CD14-positive monocyte (primary cell): ENCODE measurements around the gene ZSCAN26. TPM values are rescaled to one million over a fixed set of nuclear protein-coding genes. Genes with fewer than 3 reads are reported as not detected.

Experiments used
- DNase-seq, 3 donors: peaks; one replicate each; pipeline ENCODE4 v3.0.0-alpha.2; 2011 to 2022
- H2AFZ ChIP-seq: 2 replicates; pipeline ENCODE4 v1.6.0; 2012; ENCODE audit warnings: mild to moderate bottlenecking, low read depth, low read length, inconsistent platforms; ENCODE audit not compliant: insufficient read depth, poor library complexity, severe bottlenecking
- H3K27ac ChIP-seq, 2 donors: 1 replicate in 1 of 2; 2 replicates in 1 of 2; pipeline ENCODE4 v1.5.1; 2012 to 2013; ENCODE audit warnings: low read length in 2 of 2, control low read depth in 1 of 2, inconsistent platforms in 1 of 2, low read depth in 1 of 2, mild to moderate bottlenecking in 1 of 2
- H3K27me3 ChIP-seq, 2 donors: one replicate each; pipeline versions ENCODE4 v1.6.0 to v1.6.1; 2011 to 2013; ENCODE audit warnings: low read length in 2 of 2; ENCODE audit not compliant: control insufficient read depth in 2 of 2, insufficient read depth in 2 of 2
- H3K36me3 ChIP-seq, 2 donors: replicated peaks in 1 of 2; 1 replicate in 1 of 2; 2 replicates in 1 of 2; pipeline versions ENCODE4 v1.5.1 to v1.6.1; 2012 to 2013; ENCODE audit warnings: low read length in 2 of 2, control low read depth in 1 of 2, inconsistent platforms in 1 of 2, mild to moderate bottlenecking in 1 of 2; ENCODE audit not compliant: insufficient read depth in 2 of 2, control insufficient read depth in 1 of 2
- H3K4me1 ChIP-seq, 2 donors: 1 replicate in 1 of 2; 2 replicates in 1 of 2; pipeline versions ENCODE4 v1.5.1 to v1.6.1; 2012 to 2013; ENCODE audit warnings: low read length in 2 of 2, control low read depth in 1 of 2, inconsistent platforms in 1 of 2, mild to moderate bottlenecking in 1 of 2, moderate library complexity in 1 of 2; ENCODE audit not compliant: insufficient read depth in 2 of 2, control insufficient read depth in 1 of 2
- H3K4me2 ChIP-seq: replicated peaks from 2 replicates; pipeline ENCODE3; 2012; ENCODE audit warnings: low read length, moderate library complexity, mild to moderate bottlenecking; ENCODE audit not compliant: poor library complexity, severe bottlenecking; ENCODE audit errors: extremely low read depth
- H3K4me3 ChIP-seq, 3 experiments: fragments of 200-600 bp in 1 of 3; sonication (generic) in 1 of 3; replicated peaks in 1 of 3; 1 replicate in 2 of 3; 2 replicates in 1 of 3; pipeline ENCODE4 v1.5.1; 2011 to 2013; ENCODE audit warnings: low read length in 3 of 3, mild to moderate bottlenecking in 3 of 3, control low read depth in 2 of 3, low read depth in 2 of 3, inconsistent platforms in 1 of 3, moderate library complexity in 1 of 3
- H3K79me2 ChIP-seq: 2 replicates; pipeline ENCODE4 v1.6.0; 2012; ENCODE audit warnings: mild to moderate bottlenecking, control low read depth, inconsistent platforms, low read length, moderate library complexity; ENCODE audit not compliant: insufficient read depth
- H3K9ac ChIP-seq: 2 replicates; pipeline ENCODE4 v1.6.0; 2017; ENCODE audit warnings: low read length, mild to moderate bottlenecking; ENCODE audit not compliant: insufficient read depth, poor library complexity, severe bottlenecking
- H3K9me3 ChIP-seq, 2 donors: replicated peaks in 1 of 2; 1 replicate in 1 of 2; 2 replicates in 1 of 2; pipeline versions ENCODE4 v1.5.1 to v1.6.1; 2012 to 2013; ENCODE audit warnings: low read length in 2 of 2, control low read depth in 1 of 2; ENCODE audit not compliant: control insufficient read depth in 1 of 2, insufficient read depth in 1 of 2
- H4K20me1 ChIP-seq: 2 replicates; pipeline ENCODE4 v1.6.0; 2012; ENCODE audit warnings: mild to moderate bottlenecking, low read length, control low read depth, moderate library complexity; ENCODE audit not compliant: insufficient read depth
- H3K27ac Mint-ChIP-seq, 7 donors: one replicate each; pipeline ENCODE4 v1.8.0; 2020; ENCODE audit warnings: mild to moderate bottlenecking in 7 of 7, mixed read lengths in 7 of 7, moderate library complexity in 6 of 7, inconsistent platforms in 2 of 7
- H3K27me3 Mint-ChIP-seq, 3 donors: one replicate each; pipeline ENCODE4 v1.8.0; 2021 to 2022; ENCODE audit warnings: low read depth in 3 of 3, mild to moderate bottlenecking in 3 of 3, mixed read lengths in 3 of 3, moderate library complexity in 3 of 3, inconsistent platforms in 1 of 3
- H3K36me3 Mint-ChIP-seq, 2 donors: one replicate each; pipeline ENCODE4 v1.8.0; 2020; ENCODE audit warnings: mixed read lengths in 2 of 2, inconsistent platforms in 1 of 2, mild to moderate bottlenecking in 1 of 2
- H3K4me1 Mint-ChIP-seq: one replicate; pipeline ENCODE4 v1.8.0; 2020; ENCODE audit warnings: mild to moderate bottlenecking, mixed read lengths
- H3K4me3 Mint-ChIP-seq, 2 donors: one replicate each; pipeline ENCODE4 v1.8.0; 2020; ENCODE audit warnings: mild to moderate bottlenecking in 2 of 2, mixed read lengths in 2 of 2, moderate library complexity in 1 of 2
- H3K9me3 Mint-ChIP-seq, 7 donors: one replicate each; pipeline ENCODE4 v1.8.0; 2020 to 2022; ENCODE audit warnings: mixed read lengths in 7 of 7, mild to moderate bottlenecking in 6 of 7, moderate library complexity in 6 of 7, inconsistent platforms in 2 of 7
- CTCF ChIP-seq: fragments of 200-600 bp; IDR thresholded peaks from one replicate; pipeline ENCODE4 v1.8.0; 2022; ENCODE audit warnings: antibody characterized with exemption, mild to moderate bottlenecking
- WGBS: methylation state at CpG from one replicate; pipeline ENCODE4 v1.1.5; 2013; ENCODE audit warnings: missing lambda C conversion rate; ENCODE audit not compliant: insufficient coverage; 5-methylcytosine and 5-hydroxymethylcytosine counted together
- intact Hi-C, 2 donors: fragments of 100-400 bp; cut with micrococcal nuclease; formaldehyde crosslinking; loops; one replicate each; pipeline versions ENCODE4 v1.15.0 to v1.15.1; 2023
- polyA plus RNA-seq, 3 donors: library from polyadenylated mRNA; depleted of rRNA in 1 of 3; unstranded in 2 of 3; stranded (reverse) in 1 of 3; fragments of 300-500 nt in 2 of 3; fragments of >200 nt in 1 of 3; fragmentation: Illumina TruSeq in 2 of 3; gene quantifications; 1 replicate in 2 of 3; 2 replicates in 1 of 3; pipeline ENCODE4 v1.2.3, GENCODE V29; 2012 to 2021

ZSCAN26 gene
- polyA plus RNA-seq, 3 donors, result 3.4 to 8.3 (median 3.5) TPM

DNA sequence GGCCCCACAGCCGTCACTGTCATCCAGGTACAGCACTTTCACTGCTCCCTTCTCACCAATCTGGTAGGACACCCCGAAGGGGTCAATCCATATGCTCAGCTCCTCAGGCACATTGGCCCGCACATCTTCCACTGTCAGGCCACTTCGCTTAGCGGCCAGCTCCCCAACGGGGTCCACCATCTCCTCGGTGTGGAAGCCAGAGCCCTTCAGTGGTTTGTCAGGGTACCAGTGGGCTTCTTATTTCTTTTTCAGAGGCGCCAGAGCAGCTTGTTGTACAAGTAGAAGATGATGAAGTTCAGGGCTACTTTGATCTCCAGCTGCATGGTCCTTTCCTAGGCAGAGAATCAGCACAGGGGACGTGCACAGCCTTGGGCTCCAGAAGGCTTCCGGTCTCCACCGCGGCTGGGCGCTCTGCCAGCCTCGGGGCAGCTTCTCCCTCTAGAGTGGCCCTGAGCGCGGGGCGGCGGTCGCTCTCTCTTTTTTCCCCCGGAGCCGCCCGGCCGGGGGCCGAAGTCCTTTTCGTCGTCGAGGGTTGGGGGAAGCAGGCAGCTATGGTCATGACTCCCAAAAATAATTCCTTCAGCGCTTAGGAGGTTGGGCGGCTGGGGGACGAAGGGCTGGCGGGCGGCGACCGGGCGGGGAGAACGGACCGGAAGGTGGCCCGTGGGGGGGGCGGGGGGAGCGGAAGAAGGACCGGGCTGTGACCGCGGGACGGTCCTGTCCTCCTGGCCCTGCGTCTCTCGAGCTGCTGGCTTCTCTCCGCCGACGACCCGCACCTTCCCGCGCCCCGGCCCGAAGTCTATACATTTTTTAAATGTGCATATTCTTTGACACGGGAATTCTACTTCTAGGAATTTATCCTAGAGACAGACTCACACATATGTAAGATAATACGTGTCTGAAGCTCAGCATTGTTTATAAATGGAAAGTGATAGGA lies 48.4 kb upstream of the ZSCAN26 start:
- intact Hi-C loops, result loop anchor here in 1 of 2 donors (10.0 kb wide), 1 partner anchor 74 kb away; the partner anchor contains the start of gene ZKSCAN8
- 6% methylated on average over 47 of the region's 56 CpGs for WGBS
- TF ChIP-seq CTCF, result no peak
- no peaks in the 10 kb centered on the region for H3K36me3 ChIP-seq
- peak overlapping the region; percentile 56 to 78 (median 72) for H3K4me3 ChIP-seq
- peak; percentile 52 to 66 (median 63) for DNase-seq
- H3K4me3 Mint-ChIP-seq, result peak overlapping the region; percentile 87 to 93
- H4K20me1 ChIP-seq, result no peaks in the 10 kb centered on the region
- H3K79me2 ChIP-seq, result no peaks in the 10 kb centered on the region
- H3K4me1 ChIP-seq, result peaks cover 10 to 15% of the 10 kb centered on the region in 2 donors
- H3K4me1 Mint-ChIP-seq, result peaks cover 27% of the 10 kb centered on the region
- H3K27ac ChIP-seq, result peak overlapping the region; percentile 55 to 60
- peak overlapping the region; percentile 87 for H3K4me2 ChIP-seq
- H3K27me3 ChIP-seq, result peaks cover 44 to 56% of the 10 kb centered on the region in 2 donors
- peaks cover 3 to 7% of the 10 kb centered on the region in 2 donors for H3K9me3 ChIP-seq
- H3K27me3 Mint-ChIP-seq, result peaks cover 46 to 64% (median 54%) of the 10 kb centered on the region in 3 donors
- peaks cover 3 to 16% (median 10%) of the 10 kb centered on the region in 7 donors for H3K9me3 Mint-ChIP-seq
- peak overlapping the region; percentile 66 for H3K9ac ChIP-seq
- H2AFZ ChIP-seq, result peak overlapping the region; percentile 76
- H3K27ac Mint-ChIP-seq, result peak overlapping the region; percentile 43 to 91 (median 84)
- no peaks in the 10 kb centered on the region for H3K36me3 Mint-ChIP-seq

DNA sequence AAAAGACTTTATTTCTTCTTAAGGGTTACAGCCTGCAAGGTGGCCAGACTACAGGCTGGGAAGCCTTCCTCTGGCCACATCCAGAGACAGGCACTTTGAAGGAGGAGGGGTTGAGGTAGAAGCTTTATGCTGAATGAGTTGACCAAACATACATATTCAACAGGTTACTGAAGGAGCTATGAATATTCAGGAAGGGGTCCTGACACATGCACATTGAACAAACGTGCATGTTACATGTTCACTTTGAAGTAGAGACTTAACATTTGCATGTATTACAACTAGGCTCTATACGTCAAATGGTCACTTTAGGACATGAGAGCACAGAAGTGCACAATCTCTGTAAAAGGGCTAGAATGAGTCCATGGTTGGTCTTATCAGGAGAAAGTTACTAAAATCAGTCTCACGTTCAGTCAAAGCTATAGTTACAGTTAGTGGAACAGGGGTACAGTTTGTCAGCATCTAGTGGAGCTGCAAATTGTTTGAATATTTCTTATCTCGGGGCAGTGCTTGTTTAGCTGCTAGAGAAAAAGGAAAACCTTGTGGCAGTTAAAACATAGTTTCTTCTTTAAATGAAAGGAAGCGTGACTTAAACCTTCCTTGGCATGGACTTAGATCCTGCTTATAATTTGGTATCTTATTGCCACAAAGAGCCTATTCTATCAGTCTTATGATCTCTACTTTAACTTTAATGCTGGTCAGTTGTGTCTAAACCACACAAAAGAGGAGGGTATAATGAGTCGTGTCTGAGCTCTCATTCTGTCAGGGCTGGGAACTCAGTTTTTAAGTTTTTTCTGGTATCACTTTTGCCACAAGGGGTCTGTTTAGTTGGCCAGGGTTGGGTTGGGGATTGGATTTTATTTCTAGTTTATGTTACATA lies 46.4 kb upstream of the ZSCAN26 start:
- no peak for DNase-seq
- TF ChIP-seq CTCF, result no peak
- Histone ChIP-seq H2AFZ (peak overlapping the region; percentile 7), H3K79me2 (peaks cover 4% of the 10 kb centered on the region), H3K27ac (no peak overlapping the region), H3K4me1 (peaks cover 16 to 22% of the 10 kb centered on the region in 2 donors), H3K4me2 (no peak overlapping the region), H3K4me3 (no peak overlapping the region), H3K9ac (no peak overlapping the region), H3K36me3 (no peaks in the 10 kb centered on the region), H3K9me3 (peaks cover 1 to 3% of the 10 kb centered on the region in 2 donors), H3K27me3 (peaks cover 29 to 36% of the 10 kb centered on the region in 2 donors), H4K20me1 (no peaks in the 10 kb centered on the region)
- Mint-ChIP-seq H3K36me3 (no peaks in the 10 kb centered on the region), H3K4me3 (peak overlapping the region in 1 of 2 donors; percentile 56), H3K27me3 (peaks cover 30 to 52% (median 40%) of the 10 kb centered on the region in 3 donors), H3K27ac (no peak overlapping the region), H3K4me1 (peaks cover 27% of the 10 kb centered on the region), H3K9me3 (peaks cover 3 to 10% (median 6%) of the 10 kb centered on the region in 7 donors)
- 76% methylated on average over 4 of the region's 6 CpGs for WGBS
- intact Hi-C loops, result loop anchor here in 1 of 2 donors (5.0 kb wide), 1 partner anchor 78 kb away; the partner anchor contains the start of gene ZKSCAN8
